RPMI7951 (cell line): ENCODE data around the gene OVCA2. TPM values are rescaled to one million over a fixed set of nuclear protein-coding genes. Genes with fewer than 3 reads are reported as not detected.

Source experiments
- DNase-seq: peaks from one replicate; pipeline ENCODE4 v3.0.0-alpha.2; 2012; ENCODE audit warnings: low read depth
- total RNA-seq: library from RNA; depleted of rRNA; stranded (reverse); fragments of >200 nt; shearing (Covaris generic); gene quantifications from 2 replicates; pipeline ENCODE4 v1.2.3, GENCODE V29; 2014; rRNA removed

Gene OVCA2
- total RNA-seq, 1 experiment from 2014 or later = 67.5 TPM

DNA sequence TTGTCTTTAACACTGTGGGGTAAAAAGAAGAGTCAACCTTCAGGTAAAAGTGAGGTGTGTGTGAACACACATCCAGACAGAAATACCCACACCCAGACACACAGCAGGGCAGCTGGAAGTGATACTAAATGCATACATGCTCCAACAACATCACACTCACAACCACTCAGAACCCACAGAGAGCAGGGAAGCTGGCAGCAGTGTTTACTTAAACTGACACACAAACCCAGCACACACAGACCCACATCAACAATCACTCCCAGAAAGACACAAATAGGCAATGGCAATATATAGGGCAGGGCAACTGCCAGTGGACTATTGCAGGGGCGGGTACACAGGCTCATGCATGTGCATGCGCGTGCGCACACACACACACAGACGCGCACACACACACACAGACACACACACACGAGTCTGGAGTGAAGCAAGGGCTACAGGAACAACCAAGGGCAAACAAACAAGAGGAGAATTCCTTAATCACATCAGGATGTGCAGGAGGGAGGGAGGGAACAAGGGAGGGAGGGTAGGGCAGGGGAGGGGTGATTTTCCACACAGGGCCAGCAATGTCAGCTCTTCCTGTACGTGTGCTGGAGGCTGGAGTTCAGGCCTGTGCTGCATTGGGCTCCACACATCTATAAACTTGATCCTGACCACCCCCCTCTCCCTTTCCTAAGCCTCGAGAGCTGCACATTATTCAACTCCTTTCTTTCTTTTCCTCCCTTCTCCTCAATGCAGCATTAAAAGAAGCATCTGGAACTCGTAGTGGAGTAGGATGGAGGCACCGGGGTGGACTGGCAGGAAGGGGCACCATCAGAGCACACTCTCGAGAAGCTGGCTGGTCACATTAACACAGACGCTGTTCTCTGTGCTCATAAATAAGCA is 43.2 kb downstream of the OVCA2 start:
- DNase-seq = peak; percentile 88

DNA sequence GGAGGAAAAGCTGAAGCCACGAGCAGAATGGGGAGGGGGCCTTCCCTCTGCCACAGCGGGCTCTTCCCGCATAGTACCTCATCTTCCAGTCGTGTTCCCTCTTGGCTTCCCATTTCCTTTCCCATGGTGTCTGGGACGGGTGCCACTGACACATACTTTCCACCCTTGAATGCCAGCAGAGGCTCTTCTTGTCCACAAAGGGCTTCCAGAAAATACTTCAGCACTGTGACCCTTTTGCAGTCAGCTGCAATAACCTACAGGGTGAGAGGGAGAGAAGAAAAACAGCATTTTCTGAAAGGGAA is 43.8 kb downstream of the OVCA2 start:
- peak; percentile 52 for DNase-seq

DNA sequence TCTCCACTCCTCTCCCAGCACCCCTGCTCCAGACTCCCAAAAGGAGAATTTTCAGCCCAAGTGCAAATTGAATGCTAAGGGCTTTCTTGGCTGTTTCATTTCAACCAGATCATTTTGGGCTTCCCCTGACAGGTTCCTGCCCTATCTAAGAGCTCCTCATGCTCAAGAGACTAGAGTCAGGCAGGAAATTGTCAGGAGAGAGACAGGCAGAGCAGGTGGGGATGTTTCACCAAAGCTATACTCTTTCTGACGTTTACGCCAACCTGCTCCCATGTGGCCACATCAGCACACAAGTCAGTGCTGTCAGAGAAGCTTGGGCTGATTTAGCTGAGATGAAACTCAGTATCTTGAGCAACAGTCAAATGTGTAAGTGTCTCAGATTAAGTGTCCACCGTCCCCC is 44.5 kb downstream of the OVCA2 start:
- no peak for DNase-seq

- peak; percentile 78 for DNase-seq
These were observed 45.9 kb downstream of the OVCA2 start for GRCh38 chr17:2087597-2088211.

DNA sequence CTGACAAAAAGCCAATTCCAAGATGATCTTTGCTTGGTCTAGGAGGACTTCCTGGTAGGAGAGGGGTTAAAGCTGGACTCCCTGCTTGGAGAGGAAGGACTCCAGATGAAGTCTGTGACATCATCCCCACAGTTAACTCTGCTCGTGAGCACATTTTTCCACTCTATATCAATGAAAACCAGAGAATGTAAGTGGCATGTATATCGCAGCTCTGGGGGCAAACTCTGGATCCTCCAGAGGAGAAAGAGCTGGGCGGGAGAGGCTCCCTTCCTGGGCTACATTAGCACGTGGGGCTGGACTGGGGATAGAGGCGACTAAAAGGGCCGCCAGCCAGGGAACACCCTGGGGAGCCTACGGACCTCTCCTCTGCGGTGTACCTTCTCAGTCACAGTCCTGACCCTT is 47.2 kb downstream of the OVCA2 start:
- DNase-seq = peak; percentile 63

DNA sequence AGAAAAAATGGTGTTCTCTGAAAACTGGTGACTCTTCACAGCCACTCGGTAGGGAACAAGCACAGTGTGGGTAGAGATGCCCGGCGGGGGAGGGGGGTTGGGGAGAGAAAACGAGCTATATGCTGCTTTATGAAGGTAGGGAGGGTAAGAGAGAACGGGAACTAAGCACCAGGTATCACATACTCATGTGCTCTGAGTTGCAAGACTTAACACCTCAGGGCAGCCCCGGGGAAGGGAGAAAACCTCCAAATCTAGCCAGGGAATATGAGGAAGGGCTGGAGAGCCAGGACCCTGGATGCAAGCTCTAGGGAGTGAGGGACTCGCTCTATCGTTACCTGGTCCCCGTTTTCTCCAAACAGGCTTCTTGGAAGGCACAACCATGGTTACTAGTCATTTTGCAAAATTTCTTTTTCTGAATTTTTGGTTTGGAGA is 48.4 kb downstream of the OVCA2 start:
- no peak for DNase-seq

DNA sequence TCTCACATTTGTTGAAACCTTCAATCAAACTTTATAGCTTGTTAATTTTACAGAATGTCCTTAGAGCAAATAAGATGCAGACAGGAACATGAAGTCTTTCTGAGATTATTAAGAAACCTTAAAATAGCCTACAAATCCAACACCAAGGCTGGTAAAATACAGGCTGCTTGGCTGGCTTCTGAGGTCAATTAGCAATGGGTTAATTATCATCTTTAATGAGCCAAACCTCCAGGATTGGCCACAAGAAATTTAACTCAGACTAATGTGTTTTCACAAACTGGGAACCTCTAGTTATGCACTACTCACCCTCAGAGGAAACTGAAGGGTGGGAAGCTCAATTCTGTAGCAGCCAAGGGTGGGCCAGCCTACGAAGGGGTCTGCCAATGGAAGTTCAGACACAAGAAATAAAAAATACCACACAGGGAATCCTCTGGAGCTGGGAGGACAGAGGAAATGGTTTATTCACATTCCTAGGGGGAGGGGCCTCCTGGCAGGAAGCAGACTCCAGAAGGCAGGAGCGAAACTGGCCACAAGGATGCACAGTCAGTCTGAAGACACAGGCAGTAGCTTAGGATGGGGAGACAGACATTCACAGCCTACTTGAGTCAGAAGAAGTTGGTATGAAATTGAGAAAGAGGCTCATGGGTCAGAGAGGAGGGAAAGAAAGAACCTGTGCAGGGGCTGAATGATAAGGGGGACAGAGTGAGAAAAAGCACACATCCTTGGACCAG is 49.1 kb downstream of the OVCA2 start:
- DNase-seq = peak; percentile 93

GRCh38 chr17:2092253-2092652 is 50.4 kb downstream of the OVCA2 start:
- DNase-seq = no peak

Other genes with a start within 250 kb of the OVCA2 start
- gene SMYD4, start 212.1 kb upstream of the OVCA2 start, total RNA-seq = 5.6 and 6.2 TPM in 2 replicates
- gene RPA1, start 212.0 kb upstream of the OVCA2 start, total RNA-seq = 21.6 and 23.6 TPM in 2 replicates
- 7.6 and 8.8 TPM in 2 replicates for gene RTN4RL1, start 16.7 kb upstream of the OVCA2 start, total RNA-seq
- 12.1 and 16.3 TPM in 2 replicates for gene DPH1, start 11.9 kb upstream of the OVCA2 start, total RNA-seq
- 4.6 and 14.2 TPM in 2 replicates for gene HIC1, start 13.1 kb downstream of the OVCA2 start, total RNA-seq